ENCODE data around the gene MED9.
"Not testable (repeated sequence)": the region's sequence is repeated elsewhere in the genome, so short reads cannot be mapped to it uniquely, and the experiment has no call there.

MED9 gene

GRCh38 chr17:17455173-17455572 is 21.6 kb upstream of the MED9 start:
- DNase-seq (ENCODE audit: low read depth in 2 of 2), result no peak

GRCh38 chr17:17456251-17456650 is 20.5 kb upstream of the MED9 start:
- no peak for DNase-seq (ENCODE audit: low read depth in 2 of 2)

GRCh38 chr17:17457680-17458079 is 19.1 kb upstream of the MED9 start:
- no peak for DNase-seq (ENCODE audit: low read depth in 2 of 2)

GRCh38 chr17:17460038-17460437 is 16.8 kb upstream of the MED9 start:
- DNase-seq (ENCODE audit: low read depth in 2 of 2), result no peak

- no peak for DNase-seq (ENCODE audit: low read depth in 2 of 2)
These were observed 14.6 kb upstream of the MED9 start for GRCh38 chr17:17462048-17462824.

GRCh38 chr17:17463821-17464220 is 13.0 kb upstream of the MED9 start:
- DNase-seq (ENCODE audit: low read depth in 2 of 2), result no peak

GRCh38 chr17:17465878-17466277 is 10.9 kb upstream of the MED9 start:
- not testable (repeated sequence) for DNase-seq (ENCODE audit: low read depth in 2 of 2)

- DNase-seq (ENCODE audit: low read depth in 2 of 2), result no peak
These were observed 10.3 kb upstream of the MED9 start for GRCh38 chr17:17466511-17466910.

GRCh38 chr17:17467016-17467415 is 9.8 kb upstream of the MED9 start:
- DNase-seq (ENCODE audit: low read depth in 2 of 2), result no peak

- DNase-seq (ENCODE audit: low read depth in 2 of 2), result no peak
These were observed 9.1 kb upstream of the MED9 start for GRCh38 chr17:17467720-17468119.

- DNase-seq (ENCODE audit: low read depth in 2 of 2), result no peak
These were observed 8.4 kb upstream of the MED9 start for GRCh38 chr17:17468217-17469010.

GRCh38 chr17:17469358-17469757 is 7.4 kb upstream of the MED9 start:
- no peak for DNase-seq (ENCODE audit: low read depth in 2 of 2)

- DNase-seq (ENCODE audit: low read depth in 2 of 2), result no peak
These were observed 6.8 kb upstream of the MED9 start for GRCh38 chr17:17469996-17470395.

- DNase-seq (ENCODE audit: low read depth in 2 of 2), result no peak
These were observed 4.4 kb upstream of the MED9 start for GRCh38 chr17:17472333-17472920.

- no peak for DNase-seq (ENCODE audit: low read depth in 2 of 2)
These were observed 2.5 kb upstream of the MED9 start for GRCh38 chr17:17474341-17474740.

- DNase-seq (ENCODE audit: low read depth in 2 of 2), result no peak
These were observed 2.4 kb downstream of the MED9 start for GRCh38 chr17:17479209-17479608.

GRCh38 chr17:17480593-17481148 is 3.9 kb downstream of the MED9 start:
- DNase-seq (ENCODE audit: low read depth in 2 of 2), result no peak

GRCh38 chr17:17481860-17482259 is 5.1 kb downstream of the MED9 start:
- no peak for DNase-seq (ENCODE audit: low read depth in 2 of 2)

GRCh38 chr17:17484451-17484899 is 7.7 kb downstream of the MED9 start:
- DNase-seq (ENCODE audit: low read depth in 2 of 2), result no peak

- DNase-seq (ENCODE audit: low read depth in 2 of 2), result no peak
These were observed 8.6 kb downstream of the MED9 start for GRCh38 chr17:17485420-17485819.

GRCh38 chr17:17486416-17486815 is 9.6 kb downstream of the MED9 start:
- not testable (repeated sequence) for DNase-seq (ENCODE audit: low read depth in 2 of 2)

GRCh38 chr17:17487998-17488397 is 11.2 kb downstream of the MED9 start:
- no peak for DNase-seq (ENCODE audit: low read depth in 2 of 2)

Measured in stimulated activated CD8-positive, alpha-beta memory T cell treated with anti-CD3 and anti-CD28 coated beads, Interleukin-7, amount 100 ng/mL, for 4 hours (primary cell).